LNCAP (cell line): ENCODE data around the gene CAMKMT.

ENCODE experiments used
- CTCF ChIP-seq: fragments of 450-650 bp; IDR thresholded peaks from 2 replicates; pipeline ENCODE4 v1.5.1; 2017; ENCODE audit warnings: mild to moderate bottlenecking

The CAMKMT gene

GRCh38 chr2:44793322-44793870 lies 431.6 kb downstream of the CAMKMT start:
- no peak for TF ChIP-seq CTCF

- TF ChIP-seq CTCF: no peak
These were observed 435.0 kb downstream of the CAMKMT start for GRCh38 chr2:44796771-44797170.

GRCh38 chr2:44798139-44798659 lies 436.5 kb downstream of the CAMKMT start:
- TF ChIP-seq CTCF: no peak

- TF ChIP-seq CTCF: no peak
These were observed 437.4 kb downstream of the CAMKMT start for GRCh38 chr2:44799105-44799504.

GRCh38 chr2:44799754-44800153 lies 438.0 kb downstream of the CAMKMT start:
- no peak for TF ChIP-seq CTCF

GRCh38 chr2:44801289-44801840 lies 439.6 kb downstream of the CAMKMT start:
- no peak for TF ChIP-seq CTCF

GRCh38 chr2:44801841-44802776 lies 440.4 kb downstream of the CAMKMT start:
- no peak for TF ChIP-seq CTCF
